HEK293 (cell line): ENCODE data around the gene FAM83E.

Experiments
- CTCF ChIA-PET: fragments of 350-600 bp; formaldehyde crosslinking; extraction: SDS; loops from one replicate; lab custom pipeline; 2021; ENCODE audit warnings: antibody characterized with exemption; lab: Yijun Ruan, JAX
- POLR2A ChIA-PET: fragments of 300-600 bp; formaldehyde crosslinking; extraction: SDS; loops from one replicate; lab custom pipeline; 2020; ENCODE audit warnings: antibody characterized with exemption, inconsistent platforms; lab: Yijun Ruan, JAX
- H3K27ac ChIP-seq: fragments of 200-500 bp; sonication (Bioruptor generic); 2 replicates; pipeline ENCODE4 v1.5.1; 2014; ENCODE audit warnings: low read depth, low read length, control low read depth, inconsistent platforms; ENCODE audit errors: extremely low read depth
- H3K36me3 ChIP-seq, 2 experiments: fragments of 200-500 bp in 1 of 2; sonication (Bioruptor generic) in 1 of 2; 1 replicate in 1 of 2; 2 replicates in 1 of 2; pipeline ENCODE4 v1.5.1; 2014 to 2017; ENCODE audit warnings: inconsistent platforms in 2 of 2, low read length in 2 of 2; ENCODE audit not compliant: control insufficient read depth in 2 of 2, insufficient read depth in 1 of 2
- H3K4me1 ChIP-seq: fragments of 200-500 bp; sonication (Bioruptor generic); 2 replicates; pipeline ENCODE4 v1.5.1; 2014; ENCODE audit warnings: mild to moderate bottlenecking, low read length, inconsistent platforms; ENCODE audit not compliant: control insufficient read depth, insufficient read depth
- H3K4me3 ChIP-seq: 2 replicates; pipeline ENCODE4 v1.5.1; 2011; ENCODE audit warnings: low read depth, mild to moderate bottlenecking, control low read depth, low read length, moderate library complexity
- H3K9me3 ChIP-seq: fragments of 200-500 bp; sonication (Bioruptor generic); 2 replicates; pipeline ENCODE4 v1.5.1; 2014; ENCODE audit warnings: low read depth, low read length, inconsistent platforms; ENCODE audit not compliant: control insufficient read depth, insufficient read depth
- HOXA7 ChIP-seq: sonication (generic); formaldehyde crosslinking; IDR thresholded peaks from 2 replicates; pipeline ENCODE4 v1.8.1; 2022; ENCODE audit warnings: missing genetic modification reagents, borderline replicate concordance
- KLF1 ChIP-seq: fragments of 450-650 bp; formaldehyde crosslinking; IDR thresholded peaks from 2 replicates; pipeline ENCODE4 v1.5.1; 2016; ENCODE audit warnings: missing biosample characterization, missing genetic modification characterization
- KLF17 ChIP-seq: fragments of 450-650 bp; formaldehyde crosslinking; IDR thresholded peaks from 2 replicates; pipeline ENCODE4 v1.5.1; 2016; ENCODE audit warnings: missing biosample characterization, missing genetic modification characterization
- KLF9 ChIP-seq: fragments of 450-650 bp; formaldehyde crosslinking; IDR thresholded peaks from 2 replicates; pipeline ENCODE4 v1.5.1; 2016; ENCODE audit warnings: missing biosample characterization, missing genetic modification characterization, low read depth
- MYNN ChIP-seq: fragments of 450-650 bp; formaldehyde crosslinking; IDR thresholded peaks from 2 replicates; pipeline ENCODE4 v1.5.1; 2016; ENCODE audit warnings: missing biosample characterization, missing genetic modification characterization, borderline replicate concordance
- SCRT1 ChIP-seq: fragments of 450-650 bp; formaldehyde crosslinking; IDR thresholded peaks from 2 replicates; pipeline ENCODE4 v1.5.1; 2016; ENCODE audit warnings: missing biosample characterization, missing genetic modification characterization, borderline replicate concordance
- SETDB1 ChIP-seq: IDR thresholded peaks from one replicate; pipeline ENCODE4 v1.6.1; 2017; ENCODE audit warnings: mild to moderate bottlenecking, low read length, moderate library complexity, mixed read lengths; ENCODE audit not compliant: insufficient read length
- SP2 ChIP-seq: fragments of 450-650 bp; formaldehyde crosslinking; IDR thresholded peaks from 2 replicates; pipeline ENCODE4 v1.5.1; 2016; ENCODE audit warnings: missing biosample characterization, missing genetic modification characterization
- SP3 ChIP-seq: fragments of 450-650 bp; formaldehyde crosslinking; IDR thresholded peaks from 2 replicates; pipeline ENCODE4 v1.5.1; 2016; ENCODE audit warnings: missing biosample characterization, missing genetic modification characterization
- ZFP41 ChIP-seq: fragments of 450-650 bp; formaldehyde crosslinking; IDR thresholded peaks from 2 replicates; pipeline ENCODE4 v1.5.1; 2016; ENCODE audit warnings: missing biosample characterization, missing genetic modification characterization, borderline replicate concordance
- ZNF114 ChIP-seq: fragments of 450-650 bp; formaldehyde crosslinking; IDR thresholded peaks from 2 replicates; pipeline ENCODE4 v1.5.0; 2017; ENCODE audit warnings: missing biosample characterization, missing genetic modification characterization
- ZNF132 ChIP-seq: fragments of 450-650 bp; formaldehyde crosslinking; IDR thresholded peaks from 2 replicates; pipeline ENCODE4 v1.5.1; 2017; ENCODE audit warnings: missing biosample characterization, missing genetic modification characterization, borderline replicate concordance
- ZNF211 ChIP-seq: fragments of 450-650 bp; formaldehyde crosslinking; IDR thresholded peaks from 2 replicates; pipeline ENCODE4 v1.5.1; 2016; ENCODE audit warnings: low read depth, missing biosample characterization, missing genetic modification characterization
- ZNF223 ChIP-seq: fragments of 450-650 bp; formaldehyde crosslinking; IDR thresholded peaks from 2 replicates; pipeline ENCODE4 v1.5.1; 2016; ENCODE audit warnings: missing biosample characterization, missing genetic modification characterization
- ZNF24 ChIP-seq: fragments of 450-650 bp; formaldehyde crosslinking; IDR thresholded peaks from 2 replicates; pipeline ENCODE4 v1.5.1; 2016; ENCODE audit warnings: missing biosample characterization, missing genetic modification characterization
- ZNF48 ChIP-seq: fragments of 450-650 bp; formaldehyde crosslinking; IDR thresholded peaks from 2 replicates; pipeline ENCODE4 v1.5.1; 2016; ENCODE audit warnings: missing biosample characterization, missing genetic modification characterization
- ZNF580 ChIP-seq: fragments of 450-650 bp; formaldehyde crosslinking; IDR thresholded peaks from 2 replicates; pipeline ENCODE4 v1.5.1; 2016; ENCODE audit warnings: missing biosample characterization, missing genetic modification characterization
- ZNF585B ChIP-seq: fragments of 450-650 bp; formaldehyde crosslinking; IDR thresholded peaks from 2 replicates; pipeline ENCODE4 v1.5.1; 2016; ENCODE audit warnings: missing biosample characterization, missing genetic modification characterization
- ZNF600 ChIP-seq: fragments of 450-650 bp; formaldehyde crosslinking; IDR thresholded peaks from 2 replicates; pipeline ENCODE4 v1.5.1; 2016; ENCODE audit warnings: missing biosample characterization, missing genetic modification characterization
- TF ChIP-seq, protein P1 (sequence below): fragments of 450-650 bp; formaldehyde crosslinking; IDR thresholded peaks from 2 replicates; pipeline ENCODE4 v1.5.1; 2017; ENCODE audit warnings: missing biosample characterization, missing genetic modification characterization

The FAM83E gene

DNA sequence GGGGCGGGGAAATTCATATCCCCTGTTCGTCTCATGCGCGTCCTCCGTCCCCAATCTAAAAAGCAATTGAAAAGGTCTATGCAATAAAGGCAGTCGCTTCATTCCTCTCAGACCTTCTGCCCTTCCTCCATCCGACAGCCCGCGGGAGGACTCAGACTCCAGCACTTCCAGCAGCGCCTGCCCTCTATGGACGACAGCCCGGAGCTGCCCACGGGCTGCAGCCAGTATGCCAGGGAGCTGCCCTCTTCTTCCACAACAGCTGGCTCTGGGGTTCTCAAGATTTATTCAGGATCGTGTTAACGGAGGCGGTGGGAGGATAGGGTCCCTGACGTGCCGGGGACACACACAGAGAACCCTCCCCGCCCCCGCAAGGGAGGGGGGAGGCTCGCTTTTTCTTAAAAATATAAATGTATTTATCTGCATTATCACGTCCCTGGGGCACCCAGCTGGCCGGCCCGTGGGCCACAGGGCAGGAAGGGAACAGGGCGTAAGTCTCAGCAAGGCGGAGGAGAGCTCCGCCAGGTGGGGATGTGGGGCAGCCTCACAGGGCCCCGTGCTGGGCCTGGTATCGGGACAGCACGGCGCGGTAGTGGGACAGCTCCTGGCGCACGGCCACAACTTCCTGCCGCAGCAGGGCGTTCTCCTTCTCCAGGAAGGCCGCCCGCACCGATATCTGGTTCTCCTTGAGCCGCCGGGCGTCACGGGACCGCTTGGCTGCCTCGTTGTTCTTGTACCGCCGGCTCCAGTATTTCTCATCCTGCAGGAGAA lies 15.6 kb upstream of the FAM83E start (continued):
- no peak for TF ChIP-seq ZNF48 (tag by site-specific recombination)
- no peak for TF ChIP-seq MYNN (tag by site-specific recombination)
- TF ChIP-seq ZNF585B, result no peak
- TF ChIP-seq, protein P1, sequence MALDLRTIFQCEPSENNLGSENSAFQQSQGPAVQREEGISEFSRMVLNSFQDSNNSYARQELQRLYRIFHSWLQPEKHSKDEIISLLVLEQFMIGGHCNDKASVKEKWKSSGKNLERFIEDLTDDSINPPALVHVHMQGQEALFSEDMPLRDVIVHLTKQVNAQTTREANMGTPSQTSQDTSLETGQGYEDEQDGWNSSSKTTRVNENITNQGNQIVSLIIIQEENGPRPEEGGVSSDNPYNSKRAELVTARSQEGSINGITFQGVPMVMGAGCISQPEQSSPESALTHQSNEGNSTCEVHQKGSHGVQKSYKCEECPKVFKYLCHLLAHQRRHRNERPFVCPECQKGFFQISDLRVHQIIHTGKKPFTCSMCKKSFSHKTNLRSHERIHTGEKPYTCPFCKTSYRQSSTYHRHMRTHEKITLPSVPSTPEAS (tag by site-specific recombination), result no peak
- no peak for TF ChIP-seq ZFP41 (tag by site-specific recombination)
- no peak for TF ChIP-seq ZNF580 (tag by site-specific recombination)
- no peak for TF ChIP-seq HOXA7 (CRISPR knock-in tag)

GRCh38 chr19:48629599-48630295 lies 14.9 kb upstream of the FAM83E start:
- H3K9me3 ChIP-seq, result no peaks in the 10 kb centered on the region
- ChIA-PET CTCF (interaction anchor here (0.6 to 1.2 kb wide), 2 partner anchors 8 to 16 kb away, joined by 3 read pairs; partner anchors contain the start of gene CA11), POLR2A (interaction anchor here (1.0 to 8.1 kb wide), 4 partner anchors 9 to 16 kb away, joined by 4 to 97 read pairs (median 7); partner anchors contain the start of genes FAM83E, RPL18 and SPHK2)
- H3K4me3 ChIP-seq, result no peak overlapping the region
- H3K4me1 ChIP-seq, result peaks cover 9% of the 10 kb centered on the region
- H3K27ac ChIP-seq, result no peak overlapping the region
- TF ChIP-seq SP2 (tag by site-specific recombination) (peak; percentile 30; the same call in 1 of the 2 replicates), ZNF114 (tag by site-specific recombination) (no peak), KLF17 (tag by site-specific recombination) (no peak), ZNF24 (tag by site-specific recombination) (no peak), KLF1 (peak; percentile 81), ZNF223 (tag by site-specific recombination) (no peak), ZNF211 (tag by site-specific recombination) (no peak), KLF9 (peak; percentile 40), SP3 (peak; percentile 49; the same call in 1 of the 2 replicates)
- TF ChIP-seq, all 188 proteins: peak for 4
- peaks cover 8 to 52% of the 10 kb centered on the region in 2 experiments; a peak in 2 of 3 replicates for H3K36me3 ChIP-seq

DNA sequence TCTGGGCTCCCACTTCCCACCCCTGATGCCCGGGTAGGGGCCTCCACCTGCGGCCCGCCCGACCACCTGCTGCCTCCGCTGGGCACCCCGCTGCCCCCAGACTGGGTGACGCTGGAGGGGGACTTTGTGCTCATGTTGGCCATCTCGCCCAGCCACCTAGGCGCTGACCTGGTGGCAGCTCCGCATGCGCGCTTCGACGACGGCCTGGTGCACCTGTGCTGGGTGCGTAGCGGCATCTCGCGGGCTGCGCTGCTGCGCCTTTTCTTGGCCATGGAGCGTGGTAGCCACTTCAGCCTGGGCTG lies 14.4 kb upstream of the FAM83E start:
- no peak overlapping the region for H3K4me3 ChIP-seq
- H3K27ac ChIP-seq, result no peak overlapping the region

More for the DNA sequence above, 14.4 kb upstream of the FAM83E start:
- ChIA-PET POLR2A (interaction anchor here (1.9 to 8.1 kb wide), 2 partner anchors 10 to 14 kb away, joined by 10 to 97 read pairs; partner anchors contain the start of genes FAM83E, RPL18 and SPHK2), CTCF (interaction anchor here (1.2 kb wide), 1 partner anchor 17 kb away, joined by 3 read pairs; the partner anchor contains the start of gene CA11)
- no peak for TF ChIP-seq SETDB1
- TF ChIP-seq SCRT1 (tag by site-specific recombination), result peak; percentile 30; the same call in 1 of the 2 replicates
- no peak for TF ChIP-seq ZNF600 (tag by site-specific recombination)
- no peak for TF ChIP-seq ZNF132
- H3K9me3 ChIP-seq, result no peaks in the 10 kb centered on the region
- peaks cover 8 to 52% of the 10 kb centered on the region in 2 experiments; a peak in 2 of 3 replicates for H3K36me3 ChIP-seq
- peaks cover 9% of the 10 kb centered on the region; the same call in 1 of the 2 replicates for H3K4me1 ChIP-seq
